Fibroblast of the conjunctiva (primary cell): ENCODE data around the gene CTTNBP2.

Source experiments
- DNase-seq: peaks from one replicate; pipeline ENCODE4 v3.0.0-alpha.2; 2010; ENCODE audit warnings: low read depth

CTTNBP2 gene

DNA sequence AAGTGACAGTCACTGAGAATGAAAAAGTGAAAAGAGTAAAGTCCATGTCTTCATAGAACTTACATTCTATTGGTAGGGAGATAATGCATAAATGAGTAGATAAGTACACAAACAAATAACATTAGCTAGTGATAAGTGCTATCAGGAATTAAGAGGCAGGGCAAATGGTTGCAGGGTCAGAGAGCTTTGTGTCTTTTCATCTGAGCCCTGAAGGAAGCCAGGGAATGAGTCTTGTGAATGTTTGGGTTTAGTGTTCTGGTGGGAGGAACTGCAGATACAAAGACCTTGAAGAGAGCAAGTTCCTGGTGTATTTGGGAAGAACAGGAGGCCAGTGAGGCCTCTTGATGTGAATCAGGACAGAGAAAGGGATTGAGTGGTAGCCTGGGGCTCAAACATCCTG is 183.8 kb downstream of the CTTNBP2 start:
- no peak for DNase-seq

- DNase-seq: no peak
Observed at GRCh38 chr7:117688126-117688525, 185.1 kb downstream of the CTTNBP2 start.

GRCh38 chr7:117686311-117686935 is 186.8 kb downstream of the CTTNBP2 start:
- DNase-seq: no peak

GRCh38 chr7:117685795-117686194 is 187.4 kb downstream of the CTTNBP2 start:
- DNase-seq: no peak

DNA sequence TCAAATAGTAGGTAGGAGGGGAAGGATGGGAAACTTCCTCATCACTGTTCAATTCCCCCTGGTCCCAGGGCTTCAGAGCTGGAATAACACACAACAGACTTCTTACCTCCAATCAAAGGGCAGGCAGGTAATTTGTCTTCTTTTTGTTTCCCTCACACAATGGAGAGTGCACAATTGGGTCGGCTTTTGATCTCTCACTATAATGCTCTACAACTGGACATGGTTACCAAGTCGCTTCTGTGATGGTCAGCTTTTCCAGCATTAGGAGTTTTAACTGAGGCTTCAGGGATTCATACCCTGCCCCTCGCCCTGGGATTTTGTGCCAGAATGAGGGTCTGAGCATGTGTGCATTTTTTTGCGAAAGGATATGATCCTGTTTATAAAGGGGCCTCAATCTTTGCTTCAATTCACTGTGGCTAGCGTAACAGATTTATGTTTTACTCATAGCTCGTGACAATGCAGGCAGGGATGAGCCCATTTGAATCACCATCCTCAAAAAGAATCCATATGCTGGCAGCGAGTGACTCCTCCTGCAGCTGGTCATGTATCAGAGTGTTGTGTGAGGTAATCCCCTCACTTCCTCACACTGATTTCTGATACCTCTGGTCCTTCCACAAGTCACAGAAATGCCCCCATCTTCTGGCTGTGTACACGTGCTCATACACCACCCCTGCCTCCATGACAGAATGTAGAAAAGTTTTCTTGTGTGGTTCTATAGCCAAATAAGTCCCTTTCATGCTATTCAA is 189.6 kb downstream of the CTTNBP2 start:
- no peak for DNase-seq

- DNase-seq: no peak
Observed at GRCh38 chr7:117682681-117683385, 190.4 kb downstream of the CTTNBP2 start.

DNA sequence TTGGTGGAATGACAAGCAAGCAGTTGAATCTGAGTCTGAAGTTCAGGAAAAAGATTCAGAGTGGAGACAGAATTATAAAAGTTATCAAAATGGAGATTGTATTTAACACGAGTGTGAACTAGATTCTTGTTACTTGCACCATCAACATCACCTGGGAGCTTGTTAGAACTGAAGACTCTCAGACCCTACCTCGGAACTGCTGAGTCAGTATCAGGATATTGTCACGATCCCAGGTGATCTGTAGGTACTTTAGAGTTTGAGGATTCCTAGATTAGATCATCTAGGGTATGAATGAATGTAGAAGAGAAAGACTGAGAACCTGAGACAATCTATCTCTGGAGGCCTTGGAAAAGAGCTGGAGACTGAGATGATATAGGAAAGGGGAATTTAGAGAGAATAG is 194.1 kb downstream of the CTTNBP2 start:
- DNase-seq: no peak

- DNase-seq: no peak
Observed at GRCh38 chr7:117675497-117676435, 197.5 kb downstream of the CTTNBP2 start.

DNA sequence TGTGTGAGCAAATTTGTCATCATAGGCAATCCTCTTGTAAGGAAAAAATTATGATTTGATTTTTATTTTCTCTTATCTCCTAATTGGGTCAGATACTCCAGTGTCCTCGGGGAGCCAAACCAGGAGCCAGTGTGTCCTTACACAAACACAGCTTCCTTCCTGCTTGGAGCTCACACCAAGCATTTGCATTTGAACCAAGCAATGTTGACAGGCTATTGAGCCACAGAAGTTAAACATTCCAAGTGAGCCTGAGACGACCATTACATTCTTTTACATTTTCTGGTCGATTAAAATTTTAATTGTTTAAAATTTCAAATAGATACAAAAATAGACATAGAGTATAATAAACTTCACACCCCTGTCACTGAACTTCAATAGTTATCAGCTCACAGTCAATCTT is 198.6 kb downstream of the CTTNBP2 start:
- no peak for DNase-seq

GRCh38 chr7:117673839-117674238 is 199.4 kb downstream of the CTTNBP2 start:
- DNase-seq: peak; percentile 18

- no peak for DNase-seq
Observed at GRCh38 chr7:117673367-117673766, 199.9 kb downstream of the CTTNBP2 start.

GRCh38 chr7:117672453-117672852 is 200.8 kb downstream of the CTTNBP2 start:
- DNase-seq: no peak

GRCh38 chr7:117669818-117670217 is 203.4 kb downstream of the CTTNBP2 start:
- DNase-seq: no peak

DNA sequence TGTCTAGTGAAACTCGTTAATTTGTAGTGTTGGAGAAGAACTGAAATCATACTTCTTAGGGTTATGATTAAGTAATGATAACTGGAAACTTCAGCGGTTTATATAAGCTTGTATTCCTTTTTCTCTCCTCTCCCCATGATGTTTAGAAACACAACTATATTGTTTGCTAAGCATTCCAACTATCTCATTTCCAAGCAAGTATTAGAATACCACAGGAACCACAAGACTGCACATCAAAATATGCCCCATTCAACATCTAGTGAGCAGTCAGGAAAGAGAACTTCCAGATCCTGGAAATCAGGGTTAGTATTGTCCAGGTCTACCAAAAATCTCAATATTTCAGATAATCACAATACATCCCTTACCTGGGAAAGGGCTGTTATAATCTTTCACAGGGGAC is 205.8 kb downstream of the CTTNBP2 start:
- no peak for DNase-seq

GRCh38 chr7:117666689-117667088 is 206.6 kb downstream of the CTTNBP2 start:
- no peak for DNase-seq

DNA sequence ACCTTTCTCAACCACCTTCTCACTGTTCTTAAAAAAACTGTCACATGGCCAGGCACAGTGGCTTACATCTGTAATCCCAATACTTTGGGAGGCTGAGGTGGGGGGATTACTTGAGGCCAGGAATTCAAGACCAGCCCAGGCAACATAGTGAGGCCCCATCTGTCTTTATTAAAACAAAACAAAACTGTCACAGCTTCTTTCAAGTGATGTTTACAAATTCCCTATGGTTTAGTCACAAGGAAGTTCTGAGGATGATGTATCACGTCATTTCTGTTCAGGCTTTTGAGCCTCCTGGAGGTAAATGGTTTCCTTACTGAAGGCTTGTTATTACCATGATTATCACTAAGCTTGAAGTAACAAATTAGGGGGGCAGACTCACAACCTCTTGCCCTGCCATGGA is 207.2 kb downstream of the CTTNBP2 start:
- DNase-seq: no peak

- DNase-seq: no peak
Observed at GRCh38 chr7:117665368-117665767, 207.9 kb downstream of the CTTNBP2 start.

- no peak for DNase-seq
Observed at GRCh38 chr7:117664047-117664446, 209.2 kb downstream of the CTTNBP2 start.

GRCh38 chr7:117661328-117661727 is 211.9 kb downstream of the CTTNBP2 start:
- DNase-seq: no peak
